Endometrium (tissue), 2 donors: ENCODE data around the gene COP1.

Experiments used
- FAIRE-seq: peaks from 2 replicates; lab custom pipeline; 2012; peaks lifted over from hg19 to GRCh38; lab: Jason Lieb, UNC
- donor health status: control.
- donor health status: control.

Gene COP1

GRCh38 chr1:175951627-175952026 lies 255.5 kb downstream of the COP1 start:
- no peak for FAIRE-seq

GRCh38 chr1:175947771-175948170 lies 259.3 kb downstream of the COP1 start:
- peak; percentile 94 for FAIRE-seq

DNA sequence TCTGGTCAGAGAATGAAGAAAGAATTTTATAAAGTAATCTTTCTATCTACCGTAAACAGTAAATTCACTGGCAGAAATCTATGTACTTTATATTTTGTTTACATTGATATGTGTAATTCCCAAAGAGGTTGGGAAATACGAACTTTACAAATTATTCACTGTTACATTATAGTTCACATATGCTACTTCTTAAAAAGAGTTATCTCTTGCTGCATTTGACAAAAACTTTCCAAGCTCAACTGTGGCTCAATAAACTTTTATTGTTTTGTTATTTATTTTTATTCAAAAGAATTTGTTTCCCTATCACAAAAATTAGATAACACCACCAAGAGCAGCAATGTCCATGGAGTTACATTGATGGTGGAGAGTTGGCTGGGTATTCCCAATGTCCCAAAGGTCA lies 262.5 kb downstream of the COP1 start:
- FAIRE-seq: peak; percentile 99

GRCh38 chr1:175941164-175941563 lies 265.9 kb downstream of the COP1 start:
- no peak for FAIRE-seq

- no peak for FAIRE-seq
Measured at GRCh38 chr1:175936736-175937135, 270.4 kb downstream of the COP1 start.

DNA sequence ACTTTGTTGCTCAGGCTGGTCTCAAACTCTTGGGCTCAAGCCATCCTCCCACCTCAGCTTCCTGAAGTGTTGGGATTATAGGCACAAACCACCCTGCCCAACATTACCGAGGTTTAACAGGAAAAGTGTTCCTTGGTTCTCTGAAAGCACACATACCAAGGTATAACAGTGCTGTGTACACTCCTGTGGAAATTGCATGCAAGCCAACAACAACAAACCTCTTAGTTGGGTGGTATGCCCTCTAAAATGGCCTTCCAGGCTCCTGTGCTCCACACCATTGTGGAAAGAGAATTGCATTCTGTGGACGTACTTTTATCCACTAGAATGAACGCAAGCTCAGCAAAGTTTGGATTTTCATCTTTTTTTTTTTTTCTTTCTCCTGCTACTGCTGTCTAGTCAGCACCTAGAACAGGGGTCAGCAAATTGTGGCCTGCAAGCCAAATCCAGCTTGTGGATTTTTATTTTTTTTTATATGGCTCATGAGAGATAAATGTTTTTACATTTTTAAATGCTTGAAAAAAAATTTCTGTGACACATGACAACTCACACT lies 271.4 kb downstream of the COP1 start:
- FAIRE-seq: no peak

DNA sequence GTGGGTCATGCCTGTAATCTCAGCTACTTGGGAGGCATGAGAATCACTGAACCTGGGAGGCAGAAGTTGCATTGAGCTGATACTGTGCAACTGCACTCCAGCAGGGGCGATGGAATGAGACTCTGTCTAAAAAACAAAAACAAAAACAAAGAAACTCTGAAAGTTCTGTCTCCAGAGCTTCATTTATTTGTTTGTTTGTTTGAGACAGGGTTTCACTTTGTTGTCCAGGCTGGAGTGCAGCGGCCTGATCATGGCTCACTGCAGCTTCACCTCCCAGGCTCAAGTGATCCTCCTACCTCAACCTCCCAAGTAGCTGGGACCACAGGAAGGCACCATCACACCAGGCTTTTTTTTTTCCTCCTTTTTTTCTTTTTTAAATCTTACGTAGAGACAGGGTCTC lies 271.9 kb downstream of the COP1 start:
- no peak for FAIRE-seq

DNA sequence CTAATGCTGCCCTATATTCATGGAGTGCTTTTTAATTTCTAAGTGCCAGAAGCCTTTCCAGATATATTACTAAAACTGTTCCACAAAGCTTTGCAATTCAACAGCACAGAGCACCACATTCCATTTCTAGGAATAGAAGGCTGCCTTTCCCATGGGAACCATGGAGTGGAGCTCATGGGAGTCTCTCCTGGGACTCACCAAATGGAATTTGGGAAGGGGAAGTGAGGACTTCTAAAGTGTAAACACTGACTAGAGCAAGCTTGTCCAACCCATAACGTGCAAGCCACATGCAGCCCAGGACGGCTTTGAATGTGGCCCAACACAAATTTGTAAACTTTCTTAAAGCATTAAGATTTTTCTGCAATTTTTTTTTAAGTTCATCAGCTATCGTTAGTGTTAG lies 273.3 kb downstream of the COP1 start:
- FAIRE-seq: no peak

- peak; percentile 39 for FAIRE-seq
Measured at GRCh38 chr1:175927944-175928343, 279.1 kb downstream of the COP1 start.

DNA sequence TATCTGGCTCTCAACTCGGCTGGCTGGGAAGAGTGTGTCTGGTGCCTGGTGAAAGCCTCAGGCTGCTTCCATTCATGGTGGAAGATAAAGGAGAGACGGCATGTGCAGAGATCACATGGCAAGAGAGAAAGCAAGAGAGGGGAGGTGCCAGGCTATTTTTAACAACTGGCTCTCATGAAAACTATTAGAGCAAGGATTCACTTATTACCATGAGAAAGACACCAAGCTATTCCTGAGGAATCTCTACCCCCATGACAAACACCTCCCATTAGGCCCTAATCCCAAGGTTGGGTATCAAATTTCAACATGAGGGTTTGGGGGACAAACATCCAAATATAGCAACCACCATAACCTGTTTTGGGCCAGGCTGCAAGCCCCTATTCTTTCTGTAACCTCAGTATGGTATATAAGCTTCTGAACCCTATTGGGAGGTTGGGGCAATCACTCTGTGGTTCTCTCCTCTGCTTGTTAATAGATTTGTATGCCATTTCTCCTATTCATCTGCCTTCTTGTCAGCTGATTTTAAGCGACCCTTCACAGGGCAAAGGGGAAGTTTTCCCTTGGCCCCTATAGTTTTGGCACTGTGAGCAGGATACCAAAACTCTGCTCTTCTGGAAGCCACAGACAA lies 284.7 kb downstream of the COP1 start:
- no peak for FAIRE-seq

DNA sequence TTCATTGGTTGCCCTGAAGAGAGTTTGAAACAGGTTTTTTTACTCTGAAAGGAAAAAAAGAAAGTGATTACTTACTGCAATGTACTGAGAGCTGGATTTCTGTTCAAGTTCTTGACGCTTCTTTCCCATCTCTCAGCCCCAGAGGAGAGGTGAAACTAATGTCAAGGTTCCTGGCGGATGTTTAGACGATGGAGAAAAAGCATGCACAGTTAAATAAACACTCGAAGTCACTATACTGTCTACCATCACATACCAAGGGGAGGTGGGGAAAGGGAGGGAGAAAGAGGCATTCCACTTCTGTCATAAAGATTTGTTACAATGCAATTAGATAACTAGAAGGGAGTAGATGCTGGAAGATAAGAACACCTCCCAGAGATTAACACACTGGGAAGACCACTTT lies 286.7 kb downstream of the COP1 start:
- no peak for FAIRE-seq

DNA sequence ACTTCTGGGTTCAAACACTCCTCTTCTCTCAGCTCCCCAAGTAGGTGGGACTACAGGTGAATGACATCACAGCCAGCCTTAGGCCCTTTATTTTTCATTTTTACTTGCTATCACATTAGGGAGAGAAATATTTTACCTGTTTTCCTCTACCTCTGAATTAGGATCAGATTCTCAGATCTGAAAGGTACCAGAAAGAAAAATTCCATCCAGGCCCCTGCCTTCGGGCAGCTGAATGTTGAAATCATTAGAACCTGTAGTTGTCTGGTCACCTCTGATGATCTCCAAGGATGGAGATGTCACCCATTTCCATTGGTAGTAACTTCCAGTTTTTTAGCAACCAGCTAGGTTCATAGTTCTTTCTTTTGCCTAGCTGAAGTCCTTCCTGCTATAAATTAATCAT lies 288.1 kb downstream of the COP1 start:
- no peak for FAIRE-seq

DNA sequence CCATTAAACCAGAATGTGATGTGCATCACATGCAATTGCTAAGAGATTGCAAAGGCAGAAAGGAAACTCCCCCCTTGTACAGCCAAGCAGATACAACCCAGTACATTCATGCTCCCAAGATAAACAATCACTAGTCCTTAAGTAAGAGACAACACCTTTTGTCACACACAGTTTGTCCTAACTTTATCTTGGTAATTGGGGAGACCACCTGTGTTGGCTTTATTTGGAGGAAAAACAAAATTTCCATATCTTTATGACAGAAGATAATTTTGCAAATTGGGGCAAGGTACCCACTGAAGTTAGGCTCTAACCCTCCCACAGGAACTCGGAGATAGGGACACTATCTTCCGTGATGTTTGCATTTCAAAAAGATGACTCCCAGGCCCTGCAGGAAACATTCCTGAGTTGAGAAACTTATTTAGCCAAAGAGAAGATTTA lies 288.7 kb downstream of the COP1 start:
- FAIRE-seq: no peak

DNA sequence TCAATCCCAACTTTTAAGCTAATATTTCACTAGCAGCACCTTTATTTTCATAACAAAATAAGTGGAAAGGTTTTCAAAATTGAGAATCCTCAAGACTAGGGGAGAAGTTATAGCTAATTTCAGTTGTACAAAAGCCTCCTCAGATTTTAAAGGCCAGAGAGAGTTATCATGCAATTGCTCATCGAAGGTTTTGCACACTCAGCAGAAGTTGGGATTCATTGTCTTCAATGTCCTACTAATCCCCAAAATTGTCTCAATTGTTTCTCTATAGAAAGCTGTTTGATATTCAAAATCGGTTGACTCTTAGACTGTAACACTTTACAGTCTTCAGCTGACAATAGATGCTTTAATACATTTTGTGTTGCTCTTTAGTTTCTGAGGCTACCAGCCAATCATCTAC lies 293.0 kb downstream of the COP1 start:
- no peak for FAIRE-seq

DNA sequence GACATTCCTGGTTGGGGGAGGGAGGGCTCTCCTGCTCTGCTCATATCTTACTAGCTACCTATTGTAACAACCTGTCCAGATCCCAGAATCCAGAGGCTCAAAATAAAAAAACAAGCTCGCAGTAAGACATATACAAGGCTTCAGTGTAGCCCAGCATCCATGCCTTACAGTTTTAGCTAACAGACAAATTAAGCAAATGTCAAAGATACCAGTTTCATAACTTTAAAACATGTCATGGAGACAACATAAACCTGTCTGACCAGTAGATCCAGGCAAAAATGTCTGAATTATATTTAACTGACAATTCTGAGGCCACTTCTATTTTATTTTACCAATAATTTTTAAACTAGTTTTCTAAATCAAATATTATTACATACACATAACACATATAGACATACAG lies 295.9 kb downstream of the COP1 start:
- no peak for FAIRE-seq

DNA sequence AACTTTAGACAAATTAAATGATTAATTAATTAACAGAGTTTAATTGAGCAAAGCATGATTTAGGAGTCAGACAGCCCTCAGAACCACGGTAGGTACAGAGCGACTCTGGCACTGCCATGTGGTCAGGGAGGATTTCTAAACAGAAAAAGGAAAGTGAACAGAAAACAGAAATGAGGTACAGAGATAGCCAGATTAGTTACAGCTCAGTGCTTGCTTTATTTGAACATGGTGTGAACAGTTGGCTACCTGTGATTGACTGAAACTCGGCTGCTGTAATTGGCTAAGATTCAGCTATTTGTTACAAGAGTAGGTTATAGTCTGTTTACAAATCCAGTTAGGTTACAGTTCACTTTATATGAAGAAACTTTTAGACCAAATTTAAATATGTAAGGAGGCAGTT lies 300.7 kb downstream of the COP1 start:
- FAIRE-seq: no peak

- FAIRE-seq: no peak
Measured at GRCh38 chr1:175904808-175905207, 302.3 kb downstream of the COP1 start.

- FAIRE-seq: no peak
Measured at GRCh38 chr1:175902281-175902680, 304.8 kb downstream of the COP1 start.

DNA sequence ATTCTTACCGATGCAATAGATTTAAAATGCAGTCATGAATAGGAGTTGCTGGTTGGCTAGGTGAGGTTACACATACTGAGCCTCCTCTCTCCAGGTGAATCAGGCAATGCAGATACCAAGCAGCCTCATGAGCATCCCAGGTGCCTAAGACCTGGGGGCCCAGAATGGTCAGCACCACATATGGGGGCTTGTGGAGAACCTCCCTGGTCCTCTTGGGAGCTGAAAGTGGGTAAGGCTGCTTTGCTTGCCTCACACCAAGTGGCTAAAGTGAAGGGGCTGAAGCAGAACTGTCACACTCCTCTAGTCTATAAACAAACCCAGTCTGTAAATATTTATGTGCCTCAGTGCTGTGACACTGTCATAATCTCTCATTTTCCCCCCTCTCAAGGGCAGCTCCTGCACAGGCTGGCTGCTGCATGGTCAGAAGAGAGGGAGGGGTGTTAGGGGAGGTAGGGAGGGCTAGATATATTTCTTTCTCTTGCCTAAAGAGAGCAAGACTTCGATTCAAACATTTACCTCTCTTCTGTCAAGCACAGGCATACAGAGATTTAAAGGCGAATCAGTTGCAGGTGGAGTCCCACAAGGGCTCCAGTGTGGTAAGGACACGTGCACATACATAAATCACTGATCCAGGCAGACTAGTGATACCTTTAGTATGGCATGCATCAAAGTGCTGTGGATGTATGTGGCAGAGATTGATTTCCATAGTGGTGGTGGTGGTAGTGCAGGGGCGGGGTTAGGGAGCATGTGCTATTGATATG lies 305.8 kb downstream of the COP1 start:
- FAIRE-seq: no peak

- no peak for FAIRE-seq
Measured at GRCh38 chr1:175900171-175900570, 306.9 kb downstream of the COP1 start.

- no peak for FAIRE-seq
Measured at GRCh38 chr1:175895966-175896365, 311.1 kb downstream of the COP1 start.
